ENCODE measurements around the gene ALK. TPM values are rescaled to one million over a fixed set of nuclear protein-coding genes. Genes with fewer than 3 reads are reported as not detected.
"Not testable (repeated sequence)": the region's sequence is repeated elsewhere in the genome, so short reads cannot be mapped to it uniquely, and the experiment has no call there.

The ALK gene
- total RNA-seq, 2 experiments from 2014 or later: not detected

DNA sequence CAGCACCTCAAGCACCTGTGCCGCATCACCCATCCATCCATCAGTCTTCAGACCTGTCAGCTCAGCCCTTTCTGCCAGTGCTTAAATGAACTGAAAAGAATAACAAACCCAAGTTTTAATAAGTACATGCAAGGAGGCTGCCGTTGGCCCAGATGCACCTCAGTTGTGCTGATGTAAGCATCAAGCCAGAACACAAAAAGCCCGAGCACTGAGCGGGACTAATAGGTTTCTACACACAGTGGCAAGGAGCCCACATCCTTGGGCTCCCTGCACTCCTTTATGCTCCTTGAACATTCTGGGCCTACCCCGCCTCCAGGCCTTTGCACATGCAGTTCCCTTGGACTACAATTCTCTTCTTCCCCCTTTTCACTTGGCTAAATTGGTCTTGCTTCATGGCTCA is 165.6 kb downstream of the ALK start:
- CTCF ChIA-PET: no interaction called here
- POLR2A ChIA-PET: no interaction called here
- no peak overlapping the region for H3K4me3 Mint-ChIP-seq
- no peak overlapping the region for H3K27ac Mint-ChIP-seq
- intact Hi-C loops (cut with micrococcal nuclease): no loop called here
- no peaks in the 10 kb centered on the region for H3K4me1 Mint-ChIP-seq (ENCODE audit: low read depth)
- DNase-seq: no peak
- H3K27me3 Mint-ChIP-seq: no peaks in the 10 kb centered on the region
- no peaks in the 10 kb centered on the region for H3K9me3 Mint-ChIP-seq
- no peaks in the 10 kb centered on the region for H3K36me3 Mint-ChIP-seq

DNA sequence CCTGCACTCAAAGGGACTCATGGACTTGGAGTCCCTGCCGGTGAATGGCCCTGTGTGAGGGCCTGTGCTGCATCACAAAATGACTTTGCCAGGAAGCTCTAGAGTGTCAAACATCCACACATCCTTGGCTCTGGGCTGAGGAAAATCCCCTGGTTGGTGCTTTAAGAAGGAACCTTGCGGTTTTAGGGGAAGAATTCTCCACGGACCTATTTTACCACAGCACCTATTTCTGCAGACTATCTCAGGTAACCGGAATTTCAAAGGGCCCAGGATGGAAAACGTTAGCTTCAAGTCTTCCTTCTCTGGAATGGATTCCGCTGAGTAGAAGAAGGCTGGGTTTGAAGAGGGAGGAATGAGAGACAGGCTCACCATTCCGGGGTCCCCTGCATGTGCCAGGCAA is 166.2 kb downstream of the ALK start:
- Mint-ChIP-seq H3K36me3 (no peaks in the 10 kb centered on the region), H3K27ac (no peak overlapping the region), H3K4me3 (no peak overlapping the region), H3K9me3 (no peaks in the 10 kb centered on the region), H3K27me3 (no peaks in the 10 kb centered on the region), H3K4me1 (ENCODE audit: low read depth) (no peaks in the 10 kb centered on the region)
- ChIA-PET POLR2A (no interaction called here), CTCF (no interaction called here)
- no peak for DNase-seq
- intact Hi-C loops (cut with micrococcal nuclease): no loop called here

- Mint-ChIP-seq H3K4me3 (no peak overlapping the region), H3K4me1 (ENCODE audit: low read depth) (no peaks in the 10 kb centered on the region), H3K27ac (no peak overlapping the region), H3K36me3 (no peaks in the 10 kb centered on the region), H3K9me3 (no peaks in the 10 kb centered on the region), H3K27me3 (no peaks in the 10 kb centered on the region)
- ChIA-PET CTCF (interaction anchor here (0.6 kb wide), 1 partner anchor 22 kb away, joined by 3 read pairs; no protein-coding TSS in a partner anchor), POLR2A (no interaction called here)
- intact Hi-C loops (cut with micrococcal nuclease): no loop called here
- DNase-seq: no peak
Measured at GRCh38 chr2:29753671-29754444, 167.5 kb downstream of the ALK start.

DNA sequence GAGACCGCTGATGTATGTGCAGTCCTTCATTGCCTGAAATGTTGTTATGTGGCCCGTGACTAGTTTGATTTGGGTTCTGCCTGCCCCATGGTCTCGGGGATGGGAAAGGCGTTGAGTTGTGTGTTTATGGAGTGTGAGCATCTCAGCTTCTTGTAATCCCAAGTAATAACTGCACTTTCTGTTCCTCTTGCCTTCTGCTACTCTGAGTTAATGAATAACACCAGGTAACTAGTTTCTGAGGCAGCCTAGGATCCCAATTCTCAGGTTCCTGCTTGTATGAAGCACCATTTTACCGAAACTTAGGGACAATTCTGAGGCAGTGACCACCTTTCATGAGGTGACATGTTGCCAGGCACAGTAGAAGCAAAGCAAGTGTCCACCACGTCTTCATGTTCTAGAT is 170.0 kb downstream of the ALK start:
- Mint-ChIP-seq H3K4me3 (no peak overlapping the region), H3K4me1 (ENCODE audit: low read depth) (no peaks in the 10 kb centered on the region), H3K27me3 (no peaks in the 10 kb centered on the region), H3K27ac (no peak overlapping the region), H3K36me3 (no peaks in the 10 kb centered on the region), H3K9me3 (no peaks in the 10 kb centered on the region)
- CTCF ChIA-PET: no interaction called here
- POLR2A ChIA-PET: no interaction called here
- intact Hi-C loops (cut with micrococcal nuclease): no loop called here
- no peak for DNase-seq

DNA sequence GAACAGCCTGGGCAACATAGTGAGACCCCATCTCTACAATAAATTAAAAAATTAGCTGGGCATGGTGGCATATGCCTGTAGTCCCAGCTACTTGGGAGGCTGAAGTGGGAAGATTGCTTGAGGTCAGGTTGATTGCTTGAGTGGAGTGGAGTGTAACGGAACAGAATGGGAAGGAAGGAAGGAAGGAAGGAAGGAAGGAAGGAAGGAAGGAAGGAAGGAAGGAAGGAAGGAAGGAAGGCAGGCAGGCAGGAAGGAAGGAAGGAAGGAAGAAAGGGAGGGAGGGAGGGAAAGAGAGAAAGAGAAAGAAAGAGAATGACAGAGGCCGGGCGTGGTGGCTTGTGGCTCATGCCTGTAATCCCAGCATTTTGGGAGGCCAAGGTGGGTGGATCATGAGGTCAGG is 170.9 kb downstream of the ALK start:
- H3K27ac Mint-ChIP-seq; H3K4me3 Mint-ChIP-seq; H3K36me3 Mint-ChIP-seq; H3K9me3 Mint-ChIP-seq; CTCF ChIA-PET; intact Hi-C loops (cut with micrococcal nuclease); H3K4me1 Mint-ChIP-seq (ENCODE audit: low read depth); POLR2A ChIA-PET; DNase-seq; H3K27me3 Mint-ChIP-seq: not testable (repeated sequence)

GRCh38 chr2:29749843-29750242 is 171.5 kb downstream of the ALK start:
- ChIA-PET POLR2A (no interaction called here), CTCF (no interaction called here)
- H3K27ac Mint-ChIP-seq: no peak overlapping the region
- intact Hi-C loops (cut with micrococcal nuclease): no loop called here
- peaks cover 3% of the 10 kb centered on the region for H3K27me3 Mint-ChIP-seq
- no peaks in the 10 kb centered on the region for H3K36me3 Mint-ChIP-seq
- DNase-seq: no peak
- H3K4me3 Mint-ChIP-seq: no peak overlapping the region
- H3K9me3 Mint-ChIP-seq: no peaks in the 10 kb centered on the region
- H3K4me1 Mint-ChIP-seq (ENCODE audit: low read depth): no peaks in the 10 kb centered on the region

DNA sequence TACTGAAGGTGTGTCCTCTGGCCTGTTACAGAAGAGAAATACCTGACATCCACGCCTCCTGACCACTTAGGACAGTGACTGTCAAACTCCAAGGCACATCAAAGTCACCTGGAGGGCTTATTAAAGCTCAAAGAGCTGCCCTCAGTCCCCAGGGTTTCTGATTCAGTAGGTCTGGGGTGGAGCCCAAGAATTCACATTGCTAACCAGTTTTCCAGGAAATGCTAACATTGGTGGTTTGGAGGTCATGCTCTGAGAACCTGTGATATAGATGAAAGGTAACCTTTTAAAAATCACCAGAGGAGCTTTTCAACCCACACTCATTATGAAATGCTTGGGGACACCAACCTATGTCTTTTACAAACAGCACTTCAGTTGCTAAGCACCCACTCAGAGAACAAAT is 172.3 kb downstream of the ALK start:
- no peak overlapping the region for H3K27ac Mint-ChIP-seq
- H3K4me1 Mint-ChIP-seq (ENCODE audit: low read depth): no peaks in the 10 kb centered on the region
- ChIA-PET CTCF (no interaction called here), POLR2A (no interaction called here)
- intact Hi-C loops (cut with micrococcal nuclease): no loop called here
- peaks cover 10% of the 10 kb centered on the region for H3K27me3 Mint-ChIP-seq
- DNase-seq: no peak
- H3K4me3 Mint-ChIP-seq: no peak overlapping the region
- no peaks in the 10 kb centered on the region for H3K9me3 Mint-ChIP-seq
- H3K36me3 Mint-ChIP-seq: no peaks in the 10 kb centered on the region

DNA sequence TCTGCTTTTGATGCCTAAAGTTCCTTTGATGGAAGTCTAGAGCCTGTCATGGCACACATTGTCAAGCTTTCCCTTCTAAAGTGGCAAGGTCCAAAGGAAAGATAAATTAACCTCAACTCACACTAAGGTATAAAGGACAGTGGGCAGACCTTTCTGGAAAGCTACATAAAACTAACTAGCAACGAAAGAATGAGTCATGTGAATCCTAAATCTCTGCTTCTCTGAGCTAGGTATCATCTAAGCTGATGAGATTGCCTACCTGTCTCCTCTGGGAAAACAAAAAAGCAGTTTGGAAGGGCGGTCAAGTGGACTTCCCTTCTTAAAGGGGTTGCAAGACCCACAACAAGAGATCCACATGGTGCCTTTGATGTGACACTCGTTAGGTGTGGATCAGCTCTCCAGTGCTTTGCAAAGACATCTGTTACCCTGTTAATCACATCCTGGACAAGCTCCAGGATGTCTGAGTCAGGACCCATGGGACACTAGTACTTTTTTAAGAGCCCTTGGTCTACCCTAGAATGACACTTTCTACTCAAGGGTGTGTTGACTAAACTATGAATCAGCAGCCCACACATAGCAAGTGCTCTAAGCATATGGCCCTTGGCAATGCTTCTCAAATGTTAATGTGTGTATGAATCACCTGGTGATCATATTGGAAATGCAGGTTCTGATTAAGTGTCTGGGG is 173.5 kb downstream of the ALK start:
- no peaks in the 10 kb centered on the region for H3K4me1 Mint-ChIP-seq (ENCODE audit: low read depth)
- H3K36me3 Mint-ChIP-seq: no peaks in the 10 kb centered on the region
- peaks cover 12% of the 10 kb centered on the region for H3K27me3 Mint-ChIP-seq
- H3K9me3 Mint-ChIP-seq: no peaks in the 10 kb centered on the region
- CTCF ChIA-PET: interaction anchor here (0.7 kb wide), 1 partner anchor 1075 kb away, joined by 3 read pairs; no protein-coding TSS in a partner anchor
- intact Hi-C loops (cut with micrococcal nuclease): no loop called here
- no peak overlapping the region for H3K4me3 Mint-ChIP-seq
- POLR2A ChIA-PET: no interaction called here
- DNase-seq: peak; percentile 17
- no peak overlapping the region for H3K27ac Mint-ChIP-seq

DNA sequence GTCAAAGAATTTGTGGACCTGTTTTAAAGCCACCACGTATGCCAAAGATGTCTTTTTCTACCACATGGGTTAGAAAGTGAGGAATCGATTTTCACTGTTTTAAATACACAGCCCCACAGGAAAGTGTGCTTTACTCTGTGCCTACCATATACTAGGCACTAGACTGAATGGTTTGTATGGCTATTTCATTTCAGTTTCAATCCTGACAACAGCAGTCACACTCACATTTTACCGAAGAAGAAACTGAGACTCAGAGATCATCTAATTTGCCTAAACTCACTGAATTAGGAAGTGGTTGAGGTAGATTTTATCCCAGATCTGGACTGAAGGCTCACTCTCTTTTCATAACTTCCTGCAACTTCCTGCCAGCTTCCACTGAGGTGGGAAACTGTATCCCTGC is 176.4 kb downstream of the ALK start:
- CTCF ChIA-PET: no interaction called here
- no peak overlapping the region for H3K27ac Mint-ChIP-seq
- DNase-seq: no peak
- no peaks in the 10 kb centered on the region for H3K9me3 Mint-ChIP-seq
- no peaks in the 10 kb centered on the region for H3K4me1 Mint-ChIP-seq (ENCODE audit: low read depth)
- no peaks in the 10 kb centered on the region for H3K36me3 Mint-ChIP-seq
- peaks cover 12% of the 10 kb centered on the region for H3K27me3 Mint-ChIP-seq
- no peak overlapping the region for H3K4me3 Mint-ChIP-seq
- POLR2A ChIA-PET: no interaction called here
- intact Hi-C loops (cut with micrococcal nuclease): no loop called here

GRCh38 chr2:29743516-29743915 is 177.9 kb downstream of the ALK start:
- no peak for DNase-seq
- no peaks in the 10 kb centered on the region for H3K9me3 Mint-ChIP-seq
- H3K36me3 Mint-ChIP-seq: no peaks in the 10 kb centered on the region
- no peak overlapping the region for H3K27ac Mint-ChIP-seq
- intact Hi-C loops (cut with micrococcal nuclease): no loop called here
- POLR2A ChIA-PET: no interaction called here
- H3K4me1 Mint-ChIP-seq (ENCODE audit: low read depth): no peaks in the 10 kb centered on the region
- H3K27me3 Mint-ChIP-seq: peaks cover 12% of the 10 kb centered on the region
- CTCF ChIA-PET: no interaction called here
- no peak overlapping the region for H3K4me3 Mint-ChIP-seq

DNA sequence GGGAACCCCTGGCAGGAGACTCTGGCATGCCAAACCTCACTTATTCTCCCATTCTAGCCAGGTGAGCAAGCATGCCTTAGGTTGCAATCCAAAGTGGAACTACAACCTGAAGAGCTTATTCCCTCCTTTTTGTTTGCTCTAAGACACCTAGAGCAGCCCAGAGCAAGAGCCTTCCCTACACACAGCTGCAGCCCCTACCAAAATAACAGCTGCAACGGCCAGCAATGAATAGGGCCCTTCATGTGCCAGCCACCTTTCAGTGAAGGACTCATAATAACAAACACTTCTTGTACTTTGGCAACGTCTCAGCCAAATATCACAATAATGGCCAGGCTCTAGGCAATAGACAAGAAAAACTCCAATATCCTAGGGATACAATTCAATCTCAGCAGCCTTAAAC is 178.7 kb downstream of the ALK start:
- Mint-ChIP-seq H3K27ac (no peak overlapping the region), H3K36me3 (no peaks in the 10 kb centered on the region), H3K9me3 (no peaks in the 10 kb centered on the region), H3K4me1 (ENCODE audit: low read depth) (no peaks in the 10 kb centered on the region), H3K27me3 (peaks cover 16% of the 10 kb centered on the region), H3K4me3 (no peak overlapping the region)
- ChIA-PET POLR2A (no interaction called here), CTCF (no interaction called here)
- DNase-seq: no peak
- intact Hi-C loops (cut with micrococcal nuclease): no loop called here

- no peaks in the 10 kb centered on the region for H3K4me1 Mint-ChIP-seq (ENCODE audit: low read depth)
- ChIA-PET POLR2A (no interaction called here), CTCF (no interaction called here)
- H3K9me3 Mint-ChIP-seq: no peaks in the 10 kb centered on the region
- no peak overlapping the region for H3K27ac Mint-ChIP-seq
- peaks cover 19% of the 10 kb centered on the region for H3K27me3 Mint-ChIP-seq
- H3K36me3 Mint-ChIP-seq: no peaks in the 10 kb centered on the region
- H3K4me3 Mint-ChIP-seq: no peak overlapping the region
- intact Hi-C loops (cut with micrococcal nuclease): no loop called here
- no peak for DNase-seq
Measured at GRCh38 chr2:29741132-29741531, 180.3 kb downstream of the ALK start.

GRCh38 chr2:29733965-29734364 is 187.4 kb downstream of the ALK start:
- no peaks in the 10 kb centered on the region for H3K4me1 Mint-ChIP-seq (ENCODE audit: low read depth)
- DNase-seq: no peak
- H3K36me3 Mint-ChIP-seq: no peaks in the 10 kb centered on the region
- POLR2A ChIA-PET: no interaction called here
- H3K27me3 Mint-ChIP-seq: peaks cover 12% of the 10 kb centered on the region
- CTCF ChIA-PET: no interaction called here
- intact Hi-C loops (cut with micrococcal nuclease): no loop called here
- no peak overlapping the region for H3K4me3 Mint-ChIP-seq
- no peak overlapping the region for H3K27ac Mint-ChIP-seq
- H3K9me3 Mint-ChIP-seq: no peaks in the 10 kb centered on the region
